CD4-positive, alpha-beta T cell treated with Interleukin-17A for 1 hour (primary cell): ENCODE data around the gene SGIP1.
"Not testable (repeated sequence)": the region's sequence is repeated elsewhere in the genome, so short reads cannot be mapped to it uniquely, and the experiment has no call there.

Experiments
- DNase-seq: peaks from one replicate; pipeline ENCODE4 v3.0.0-alpha.2; 2020

The SGIP1 gene

DNA sequence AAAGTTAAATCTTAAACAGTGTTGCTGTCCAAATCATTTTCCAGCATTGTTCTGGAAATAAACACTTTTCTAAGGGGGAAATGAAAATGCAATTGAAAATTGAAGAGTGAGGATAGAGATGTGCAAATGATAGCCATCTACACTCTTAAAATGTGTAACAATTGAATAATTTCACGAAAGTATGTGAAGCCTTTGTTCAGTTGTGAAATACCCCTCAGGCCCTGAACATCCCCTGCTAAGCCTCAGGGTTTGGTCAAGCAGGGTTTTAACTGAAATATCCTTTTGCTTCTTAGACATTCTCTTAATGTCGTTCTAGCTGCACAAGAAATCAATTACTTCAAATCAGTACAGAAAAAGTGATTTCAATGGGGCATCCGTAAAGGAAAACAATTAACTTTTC lies 152.5 kb downstream of the SGIP1 start:
- no peak for DNase-seq

DNA sequence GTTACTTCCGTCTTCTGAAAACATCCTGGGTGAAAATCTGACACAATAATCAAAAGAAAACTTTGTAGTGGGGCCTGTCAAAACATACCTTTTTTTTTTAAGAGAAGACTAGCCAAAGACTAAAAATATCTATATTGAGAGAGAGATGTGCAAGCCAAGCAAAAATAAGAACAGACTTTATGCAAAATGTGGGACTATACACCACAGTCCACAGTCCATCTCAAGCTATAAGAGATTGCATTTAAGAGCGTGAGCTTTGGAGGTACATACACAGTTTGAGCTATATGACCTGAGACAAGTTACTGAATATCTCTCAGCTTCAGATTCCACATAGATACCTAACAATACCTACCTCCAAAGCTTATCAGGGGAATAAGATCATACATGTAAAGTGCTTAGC lies 153.4 kb downstream of the SGIP1 start:
- no peak for DNase-seq

DNA sequence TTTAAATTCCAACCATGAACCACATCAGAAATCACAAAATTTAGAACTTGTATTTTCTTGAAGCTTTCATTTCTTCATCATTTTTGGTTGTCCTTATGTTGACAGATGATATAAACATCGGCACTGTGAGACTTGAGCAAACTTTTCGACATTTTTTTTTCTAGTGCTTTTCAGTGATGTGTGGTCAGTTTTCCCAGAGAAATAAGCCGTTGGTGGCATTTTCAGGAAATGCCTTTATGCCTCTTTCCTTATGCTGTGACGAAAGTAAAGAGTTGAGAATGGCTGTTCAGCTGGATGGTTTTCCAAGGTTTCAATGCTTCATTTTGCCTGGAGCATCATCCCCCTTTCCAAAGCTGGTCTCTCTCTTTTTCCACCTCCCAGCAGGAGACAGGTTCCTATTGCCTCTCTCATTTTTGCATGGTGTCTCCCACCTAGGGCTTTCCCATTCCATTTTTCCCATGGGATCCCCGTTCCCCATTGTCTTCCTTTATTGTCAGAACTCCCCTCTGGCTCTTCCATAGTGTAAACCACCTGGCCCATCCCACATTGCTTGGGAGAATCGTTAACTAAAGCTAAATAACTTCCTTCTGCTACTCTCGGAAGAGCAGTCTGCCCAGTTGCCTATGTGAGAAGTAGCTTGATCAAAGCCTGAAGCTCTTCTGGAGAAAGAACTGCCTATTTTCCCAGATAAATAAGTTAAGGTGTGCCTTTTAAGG lies 156.9 kb downstream of the SGIP1 start:
- DNase-seq: no peak

DNA sequence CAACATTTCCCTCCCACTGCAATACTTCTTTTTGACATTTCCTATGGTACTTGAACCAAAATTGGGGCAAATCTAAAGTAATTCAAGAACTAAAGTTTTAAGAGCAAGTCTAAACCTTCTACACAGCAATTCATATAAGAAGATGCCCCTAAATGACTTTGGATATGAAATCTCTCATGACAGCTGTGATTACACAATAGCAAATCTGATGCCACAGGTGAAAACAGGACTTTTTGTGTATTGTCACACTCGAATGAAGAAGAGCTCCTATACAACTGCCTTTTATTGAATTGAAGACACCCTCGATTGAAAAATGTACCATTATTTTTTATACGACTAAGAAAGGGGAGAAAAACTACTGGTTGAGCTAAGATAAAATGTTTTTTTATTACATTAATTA lies 158.7 kb downstream of the SGIP1 start:
- no peak for DNase-seq

DNA sequence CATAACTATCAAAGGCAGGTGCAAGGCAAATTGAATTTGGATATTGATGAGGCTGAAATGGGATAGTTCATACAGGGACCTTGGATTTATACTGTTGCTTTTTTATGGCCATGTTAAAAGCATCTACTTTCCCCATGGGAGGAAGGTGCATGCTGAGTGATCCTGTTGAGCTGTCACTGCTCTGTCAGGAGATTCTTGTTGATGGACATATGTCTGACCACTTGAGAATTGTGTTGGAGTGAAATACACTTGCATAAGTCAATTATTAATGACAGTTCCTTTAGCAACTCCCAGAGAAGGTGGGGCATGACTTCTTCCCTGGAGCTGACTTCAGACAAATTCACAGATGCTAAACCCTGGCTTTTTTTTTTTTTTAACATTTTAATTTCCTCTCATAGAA lies 159.9 kb downstream of the SGIP1 start:
- no peak for DNase-seq

DNA sequence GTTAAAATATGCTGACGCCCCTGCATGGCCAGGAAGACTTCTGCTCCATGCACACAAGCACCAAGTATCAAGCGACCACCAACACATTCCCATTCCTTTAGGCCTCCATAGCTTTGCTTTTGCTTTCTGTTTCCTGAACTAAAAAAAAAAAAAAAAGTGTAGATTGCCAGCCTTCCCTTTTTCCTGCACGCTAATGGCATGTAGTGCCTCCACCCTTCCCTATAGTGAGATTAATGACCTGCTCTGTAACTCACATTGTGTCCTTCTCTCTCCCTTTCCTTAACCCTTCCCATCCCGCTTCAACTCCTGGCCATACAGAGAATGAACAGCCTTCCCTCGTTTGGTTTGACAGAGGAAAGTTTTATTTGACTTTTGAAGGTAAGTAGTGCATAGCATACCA lies 161.2 kb downstream of the SGIP1 start:
- DNase-seq: no peak

DNA sequence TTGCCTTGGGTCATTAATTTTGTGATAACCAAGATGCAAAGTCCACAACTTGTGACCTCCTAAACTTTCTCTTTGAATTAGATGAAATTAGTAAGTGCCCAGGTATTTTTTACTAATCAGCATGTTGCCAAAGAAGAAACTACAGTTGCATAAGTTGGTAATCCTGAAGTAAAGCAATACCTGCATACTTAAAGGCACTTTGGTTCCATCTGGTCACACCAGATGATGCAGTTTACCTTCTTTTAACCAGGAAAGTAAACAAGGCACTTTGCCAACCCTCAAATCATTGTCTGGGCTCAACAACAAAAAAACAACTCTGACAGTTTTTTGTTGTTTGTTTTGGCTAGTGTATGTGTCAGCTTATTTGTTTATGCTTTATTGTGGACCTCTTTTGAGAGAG lies 162.8 kb downstream of the SGIP1 start:
- no peak for DNase-seq

DNA sequence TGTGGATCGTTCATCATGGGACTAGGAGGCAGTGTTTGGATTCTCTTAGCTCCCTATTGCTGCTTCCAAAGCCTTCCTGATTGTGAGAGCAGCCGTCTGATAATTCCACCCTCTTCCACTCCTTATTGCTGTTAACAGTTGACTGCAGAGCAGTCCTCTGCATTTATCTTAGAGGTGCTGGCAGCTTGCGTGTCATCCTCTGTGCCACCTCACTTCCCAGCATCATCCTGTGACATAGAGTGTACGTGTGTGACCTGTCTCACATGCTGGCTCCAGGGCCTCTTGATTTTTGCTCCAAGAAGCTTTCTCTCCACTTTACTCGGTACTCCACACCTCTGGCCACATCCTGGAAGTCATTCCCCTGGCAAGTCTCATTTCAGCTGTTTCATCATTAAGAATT lies 165.3 kb downstream of the SGIP1 start:
- no peak for DNase-seq

DNA sequence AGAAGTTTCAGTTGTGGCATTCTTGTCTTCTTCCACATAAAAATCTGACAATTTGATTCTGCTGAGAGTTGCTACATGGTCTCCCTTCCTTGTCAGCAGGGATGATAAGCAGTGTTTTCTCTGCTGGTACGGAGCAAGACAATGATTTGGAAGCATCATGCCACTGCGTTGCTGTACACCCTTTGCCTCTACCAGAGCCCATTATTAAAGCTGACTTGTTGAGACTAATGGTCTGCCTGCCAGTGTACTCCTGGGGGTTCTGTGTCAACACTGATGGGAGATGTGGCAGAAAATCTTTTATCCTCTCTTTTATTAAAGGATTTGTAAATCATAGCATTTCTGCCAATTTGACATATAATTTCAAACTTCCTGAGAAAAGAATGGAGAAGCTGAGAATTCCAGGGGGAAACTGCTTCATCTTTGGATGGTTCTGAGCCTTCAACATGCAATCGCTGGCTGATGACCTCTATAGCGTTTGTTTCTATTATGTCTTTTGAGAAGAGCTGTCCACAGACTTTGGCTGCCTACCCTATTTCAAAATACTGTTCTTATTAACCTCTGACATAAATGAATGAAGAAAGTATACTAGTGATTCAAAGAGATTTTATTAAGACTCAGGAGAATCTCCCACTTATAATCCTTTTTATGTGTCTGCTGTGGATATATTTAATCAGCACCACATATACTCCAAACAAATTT lies 170.4 kb downstream of the SGIP1 start:
- no peak for DNase-seq

DNA sequence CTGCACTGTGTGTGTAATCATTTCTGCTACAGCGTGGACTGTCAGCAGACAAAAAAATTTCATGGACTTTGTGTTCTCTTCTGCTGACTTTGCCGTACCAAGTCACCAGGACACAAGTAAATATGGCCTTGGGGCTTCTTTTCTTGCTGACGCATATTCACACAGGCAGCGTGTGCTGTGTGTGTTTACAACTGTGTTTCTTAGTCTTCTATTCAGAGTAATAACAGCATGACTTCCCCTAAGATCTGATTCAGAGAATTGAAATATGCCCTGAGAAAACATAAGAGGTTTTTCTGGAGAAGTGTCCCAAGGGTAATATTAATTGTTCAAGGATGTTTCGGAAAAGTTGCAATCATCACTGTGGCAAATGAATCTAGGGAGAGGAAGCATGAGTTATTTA lies 171.2 kb downstream of the SGIP1 start:
- no peak for DNase-seq

DNA sequence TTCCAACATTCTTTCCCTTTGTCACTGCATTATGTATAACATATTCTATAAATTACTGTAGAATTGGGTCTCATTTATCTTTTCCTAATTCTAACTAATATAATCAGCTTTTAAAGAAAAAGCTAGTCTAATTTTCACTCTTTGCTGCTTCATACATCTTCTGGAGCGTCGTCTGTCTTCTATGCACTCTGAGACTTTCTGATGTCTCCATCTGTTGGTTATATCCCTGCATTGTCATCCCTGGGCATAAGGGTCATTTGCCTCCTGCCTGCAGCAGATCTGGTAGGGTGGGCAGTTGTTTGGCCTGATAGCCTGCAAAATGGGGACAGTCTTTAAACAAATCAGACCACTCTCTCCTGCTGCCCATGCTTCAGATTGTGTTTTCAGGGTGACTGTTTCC lies 177.5 kb downstream of the SGIP1 start:
- DNase-seq: no peak

DNA sequence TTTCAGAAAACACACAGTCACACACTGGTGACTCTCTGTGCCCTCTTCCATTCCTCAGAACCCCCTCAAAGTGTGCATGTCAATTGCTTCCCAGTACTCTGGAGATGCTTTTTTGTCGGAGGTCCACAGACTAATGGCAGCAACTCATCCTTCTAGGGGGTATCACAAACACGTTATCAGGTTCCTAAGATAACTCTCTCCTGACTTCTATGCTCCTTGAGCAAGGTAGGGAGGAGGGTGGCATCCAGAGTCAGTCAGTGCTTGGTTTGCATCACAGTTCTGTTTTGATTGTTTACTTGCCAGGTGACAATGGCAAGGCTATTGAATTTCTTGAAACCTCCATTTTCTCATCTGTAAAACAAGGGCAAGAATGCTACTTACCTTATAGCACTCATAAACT lies 178.9 kb downstream of the SGIP1 start:
- no peak for DNase-seq

DNA sequence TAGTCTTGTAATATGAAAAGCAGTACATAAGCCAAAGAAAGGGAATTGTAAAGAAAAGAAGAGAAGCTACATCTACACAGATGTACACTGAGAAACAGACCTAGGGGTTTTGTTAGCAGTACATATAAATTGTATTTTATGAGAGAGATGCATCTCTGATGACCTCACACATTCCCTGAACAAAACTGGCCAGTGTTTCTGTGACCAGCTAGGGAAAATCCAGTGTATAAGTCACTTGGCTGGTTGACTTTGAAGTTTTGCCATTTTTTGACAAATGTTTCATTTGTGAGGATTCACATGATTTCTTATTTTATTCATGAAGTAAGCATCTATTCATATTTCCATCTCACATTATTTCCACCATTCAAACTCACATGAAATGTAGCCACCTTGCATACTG lies 190.0 kb downstream of the SGIP1 start:
- no peak for DNase-seq

DNA sequence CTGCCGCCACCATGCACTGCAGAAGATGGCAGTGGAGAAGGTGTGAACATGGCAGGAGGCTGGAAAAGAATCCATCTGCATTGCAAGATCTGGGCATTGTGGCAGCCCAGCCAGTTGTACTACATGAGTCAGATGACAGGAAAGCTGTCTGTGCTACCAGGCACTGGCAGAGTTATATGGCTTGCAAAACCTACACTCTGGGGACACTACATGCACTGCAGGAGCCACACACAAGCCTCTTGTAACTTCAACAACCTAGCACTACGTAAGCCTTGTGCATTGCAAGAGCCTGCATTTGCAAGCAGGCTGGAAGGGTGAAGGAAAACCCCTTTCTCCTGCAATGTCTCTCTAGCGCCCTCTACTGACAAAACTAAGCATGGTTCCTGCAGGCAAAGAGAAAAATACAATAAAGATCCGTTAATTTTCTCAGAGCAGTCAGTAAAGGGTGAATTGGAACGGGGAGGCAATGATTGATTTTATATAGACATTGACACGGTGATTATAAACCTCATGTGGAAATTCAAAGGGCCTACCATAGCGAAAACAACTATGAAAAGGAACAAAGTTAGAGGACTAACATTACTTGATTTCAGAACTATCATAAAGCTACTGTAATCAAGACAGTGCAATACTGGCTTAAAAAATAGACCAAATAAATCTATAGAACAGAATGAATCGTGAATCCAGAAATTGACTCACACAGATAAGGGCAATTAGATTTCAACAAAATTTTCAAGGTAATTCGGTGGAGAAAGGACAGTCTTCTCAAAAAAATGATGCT lies 192.1 kb downstream of the SGIP1 start:
- DNase-seq: peak; percentile 69

DNA sequence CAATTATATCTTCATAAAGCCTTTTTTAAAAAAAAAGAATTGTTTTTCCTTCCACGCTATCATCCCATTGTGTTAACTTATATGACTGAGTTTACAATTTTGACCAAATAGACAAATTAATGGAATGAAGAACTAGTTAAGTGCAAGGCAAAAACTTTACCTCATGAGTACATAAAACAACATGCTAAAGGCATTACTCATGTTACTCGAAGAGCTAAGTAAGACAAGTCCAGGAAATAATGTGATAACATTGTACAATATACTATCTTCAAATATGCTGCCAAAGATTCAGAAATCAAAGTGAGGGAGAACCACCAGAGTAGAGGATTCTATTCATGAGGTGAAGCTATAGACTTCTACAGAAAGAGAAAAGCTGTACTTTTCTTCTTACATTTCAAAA lies 194.1 kb downstream of the SGIP1 start:
- no peak for DNase-seq

DNA sequence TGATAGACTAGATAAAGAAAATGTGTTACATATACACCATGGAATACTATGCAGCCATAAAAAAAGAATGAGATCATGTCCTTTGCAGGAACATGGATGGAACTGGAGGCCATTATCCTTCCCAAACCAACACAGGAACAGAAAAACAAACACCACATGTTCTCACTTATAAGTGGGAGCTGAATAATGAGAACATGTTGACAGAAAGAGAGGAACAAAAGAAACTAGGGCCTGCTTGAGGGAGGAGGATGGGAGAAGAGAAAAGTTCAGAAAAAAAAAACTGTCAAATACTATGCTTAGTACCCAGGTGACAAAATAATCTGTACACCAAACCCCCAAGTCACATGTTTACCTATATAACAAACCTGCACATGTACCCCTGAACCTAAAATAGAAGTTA lies 194.8 kb downstream of the SGIP1 start:
- DNase-seq: not testable (repeated sequence)

DNA sequence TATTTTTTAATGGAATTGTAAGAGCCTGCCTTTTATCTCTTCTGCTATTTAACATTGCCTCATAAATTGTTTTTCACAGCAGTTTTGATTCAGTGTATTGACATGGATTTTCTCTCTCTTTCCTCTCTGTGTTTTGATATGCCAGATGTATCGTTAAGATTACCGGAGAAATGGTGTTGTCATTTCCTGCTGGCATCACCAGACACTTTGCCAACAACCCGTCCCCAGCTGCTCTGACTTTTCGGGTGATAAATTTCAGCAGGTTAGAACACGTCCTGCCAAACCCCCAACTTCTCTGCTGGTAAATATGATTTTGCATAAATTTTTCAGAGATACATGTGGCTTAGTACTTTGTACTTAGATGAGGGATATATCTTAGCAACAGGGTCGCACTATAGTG lies 195.2 kb downstream of the SGIP1 start:
- DNase-seq: peak; percentile 8

DNA sequence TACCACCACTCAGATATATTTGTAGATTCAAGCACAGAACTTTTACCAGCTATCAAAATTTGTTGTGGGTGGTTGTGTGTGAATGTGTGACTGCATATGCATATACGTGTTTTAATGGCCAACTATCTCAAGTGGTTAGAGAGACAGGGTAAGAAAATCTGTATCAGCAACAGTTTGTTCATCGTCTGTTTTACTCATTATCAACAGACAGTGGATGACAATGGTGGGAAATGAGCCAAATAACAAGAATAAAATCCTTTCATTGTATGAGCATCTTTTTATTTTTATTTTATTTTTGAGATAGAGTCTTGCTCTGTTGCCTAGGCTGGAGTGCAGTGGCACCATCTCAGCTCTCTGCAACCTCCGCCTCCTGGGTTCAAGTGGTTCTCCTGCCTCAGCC lies 195.6 kb downstream of the SGIP1 start:
- DNase-seq: no peak

DNA sequence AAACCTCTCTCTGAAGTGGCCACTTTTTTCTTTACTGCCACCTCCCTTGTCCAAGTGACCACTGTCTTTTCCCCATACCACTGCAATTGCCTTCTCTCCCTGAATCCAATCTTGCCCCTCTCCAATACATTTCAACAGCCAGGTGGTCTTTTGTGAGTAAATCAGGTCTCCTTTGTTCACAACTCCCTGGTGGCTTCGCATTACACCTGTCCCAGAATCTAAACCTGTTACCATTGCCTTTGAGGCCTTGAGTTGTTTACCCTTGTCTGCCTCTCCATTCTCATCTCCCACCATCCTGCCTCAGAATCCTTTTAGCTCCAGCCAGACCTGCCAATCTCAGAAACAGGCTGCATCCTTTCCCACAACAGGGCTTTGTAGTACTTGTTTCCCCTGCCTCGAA lies 196.5 kb downstream of the SGIP1 start:
- no peak for DNase-seq

DNA sequence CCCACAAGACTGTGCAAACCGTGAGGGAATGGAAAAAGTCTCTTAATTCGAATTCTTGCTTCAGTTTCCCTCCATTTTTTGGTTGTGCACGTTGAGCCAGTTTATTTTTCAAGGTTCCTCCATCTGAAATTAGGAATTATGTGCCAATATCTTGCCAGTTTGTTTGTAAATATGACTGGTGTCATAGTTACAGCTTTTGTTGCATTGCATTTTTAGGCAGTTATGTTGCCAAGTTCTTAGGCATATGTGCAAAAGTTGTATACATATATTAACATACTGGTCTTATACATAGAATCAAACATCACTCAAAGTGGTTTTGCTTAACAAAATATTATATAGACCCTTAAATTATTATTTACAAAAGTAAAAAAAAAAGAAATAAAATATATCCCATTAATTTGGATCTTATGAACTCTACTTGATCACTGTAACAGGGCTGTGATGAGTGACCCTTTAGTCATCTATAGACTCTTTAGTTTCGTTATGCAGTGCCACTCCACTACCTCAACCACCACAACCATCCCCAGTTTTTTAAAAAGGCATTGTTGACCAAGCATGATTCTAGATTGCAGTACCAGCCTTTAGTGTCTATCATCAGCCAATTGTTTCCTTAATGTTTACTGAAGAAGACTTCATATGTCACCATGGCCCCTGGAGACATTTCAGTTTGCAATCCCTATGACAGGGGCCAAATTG lies 197.4 kb downstream of the SGIP1 start:
- DNase-seq: no peak

DNA sequence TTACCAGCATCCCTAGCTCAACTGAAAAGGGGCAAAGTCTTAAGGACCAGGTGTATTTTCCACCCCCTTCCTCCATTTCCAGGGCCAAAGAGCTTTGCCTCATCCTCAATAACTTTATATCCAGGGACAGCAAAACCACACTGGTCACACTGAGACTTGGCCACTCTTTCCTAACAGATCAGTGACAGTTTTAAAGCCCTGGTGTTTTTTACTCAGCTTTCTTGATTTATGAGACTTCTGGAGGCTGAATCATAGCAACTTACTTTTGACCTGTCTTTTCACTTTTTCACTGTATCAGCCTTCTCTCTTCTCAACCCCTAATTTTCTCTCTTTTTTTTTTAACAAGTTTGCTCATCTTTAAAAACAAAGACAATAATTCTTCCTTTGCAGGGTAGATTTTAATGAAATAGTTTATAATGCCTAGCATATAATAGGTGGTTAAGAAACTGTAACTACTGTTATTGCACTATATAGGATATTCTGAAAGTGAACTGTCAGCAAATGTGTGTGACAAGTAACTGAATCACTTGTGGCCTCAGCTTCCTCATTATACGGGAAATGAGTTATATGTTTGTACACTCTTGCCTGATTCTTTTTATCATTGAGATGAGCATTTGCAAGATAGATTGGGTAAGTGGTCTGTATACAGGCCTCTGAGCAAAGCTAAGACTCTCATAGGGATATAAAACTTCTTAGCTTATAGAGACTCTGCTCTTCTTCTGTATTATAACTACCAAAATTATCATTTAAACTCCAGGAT lies 198.6 kb downstream of the SGIP1 start:
- no peak for DNase-seq

DNA sequence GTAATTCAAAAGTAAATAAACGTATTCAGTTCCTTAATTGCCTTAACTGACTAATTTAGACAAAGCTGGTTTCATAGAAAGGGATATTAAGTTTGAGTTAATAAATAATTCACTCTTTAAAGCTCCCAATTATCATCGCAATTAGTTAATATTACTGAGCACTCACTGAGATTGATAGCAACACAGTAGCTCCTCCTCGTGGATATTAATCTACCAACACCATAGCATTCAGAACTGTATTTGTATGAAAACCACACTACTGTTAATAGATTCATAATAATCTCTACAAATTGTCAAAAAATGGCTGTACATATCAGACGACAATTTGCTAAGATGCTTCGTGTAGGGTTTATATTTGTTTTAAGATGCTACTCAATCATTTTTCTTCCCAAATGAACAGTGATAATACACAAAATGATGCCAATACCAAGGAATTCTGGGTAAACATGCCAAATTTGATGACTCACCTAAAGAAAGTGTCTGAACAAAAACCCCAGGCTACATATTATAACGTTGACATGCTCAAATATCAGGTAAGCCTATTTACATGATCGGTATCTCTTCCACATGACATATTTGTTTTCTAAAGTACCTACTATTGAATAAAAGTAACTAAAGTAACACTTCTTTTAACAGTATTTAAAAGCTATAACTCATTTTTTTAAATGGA lies 199.5 kb downstream of the SGIP1 start:
- no peak for DNase-seq
